Measurements from ENCODE around the gene COL21A1.

COL21A1 gene

GRCh38 chr6:56022678-56023077 lies 224.7 kb downstream of the COL21A1 start:
- Histone ChIP-seq H3K23ac (ENCODE audit: low read length in 2 of 2) (no peak overlapping the region), H3K14ac (ENCODE audit: low read length in 2 of 2) (no peak overlapping the region), H3K27ac (ENCODE audit: low read length, poor library complexity, severe bottlenecking) (no peak overlapping the region), H3K79me1 (replicated peaks; ENCODE audit: low read length, poor library complexity, severe bottlenecking) (no peaks in the 10 kb centered on the region), H3K27me3 (ENCODE audit: control insufficient read depth in 1 of 2, insufficient read depth in 1 of 2, low read length in 2 of 2) (no peaks in the 10 kb centered on the region), H3K9ac (ENCODE audit: low read length) (no peak overlapping the region), H2AK5ac (ENCODE audit: low read length, severe bottlenecking) (no peak overlapping the region), H3K9me3 (ENCODE audit: control insufficient read depth, low read length) (peaks cover 3% of the 10 kb centered on the region), H2BK5ac (ENCODE audit: low read depth, low read length, poor library complexity, severe bottlenecking) (no peak overlapping the region), H3K36me3 (ENCODE audit: control insufficient read depth in 1 of 2, insufficient read depth in 2 of 2, low read depth in 1 of 2, low read length in 2 of 2) (no peaks in the 10 kb centered on the region), H3K4ac (ENCODE audit: low read depth in 1 of 2, low read length in 2 of 2) (no peak overlapping the region), H4K91ac (ENCODE audit: low read length) (no peak overlapping the region), H2BK120ac (ENCODE audit: low read depth, low read length) (no peak overlapping the region), H4K8ac (ENCODE audit: low read length) (no peak overlapping the region), H2AFZ (ENCODE audit: low read depth, low read length) (no peak overlapping the region), H3K18ac (ENCODE audit: low read depth in 1 of 2, low read length in 2 of 2) (no peak overlapping the region), H2BK15ac (ENCODE audit: low read depth, poor library complexity, severe bottlenecking) (no peak overlapping the region), H3K4me1 (ENCODE audit: control insufficient read depth, insufficient read depth, low read depth, low read length) (no peaks in the 10 kb centered on the region), H3K4me3 (ENCODE audit: insufficient read depth in 1 of 2, low read depth in 1 of 2, low read length in 2 of 2) (no peak overlapping the region), H2BK12ac (ENCODE audit: low read length in 2 of 2) (no peak overlapping the region), H3K4me2 (ENCODE audit: low read length, poor library complexity, severe bottlenecking) (no peak overlapping the region)
- no peak for DNase-seq
- WGBS, result no CpG with 5 or more reads among the region's 1 CpG

DNA sequence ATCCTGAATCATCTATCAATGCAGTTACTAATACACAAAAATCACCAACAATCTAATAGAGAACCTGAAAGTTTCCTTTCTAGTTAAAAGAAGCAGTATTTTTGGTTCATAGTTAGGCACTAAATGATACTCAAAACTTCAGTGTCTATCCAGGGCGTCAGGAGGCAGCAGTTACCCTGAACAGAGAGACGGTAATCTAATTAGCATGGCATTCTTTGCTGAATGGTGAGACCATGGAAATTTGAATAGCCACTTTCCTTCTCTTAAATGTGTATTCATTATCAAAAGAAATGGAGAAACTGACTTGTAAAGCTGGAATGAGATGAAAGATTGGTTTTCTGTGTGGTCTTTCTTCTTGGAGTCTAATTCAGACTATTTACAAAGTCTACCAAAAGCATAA lies 225.4 kb downstream of the COL21A1 start:
- no peak for DNase-seq
- Histone ChIP-seq H3K4me1 (ENCODE audit: control insufficient read depth, insufficient read depth, low read depth, low read length) (no peaks in the 10 kb centered on the region), H3K23ac (ENCODE audit: low read length in 2 of 2) (no peak overlapping the region), H3K14ac (ENCODE audit: low read length in 2 of 2) (no peak overlapping the region), H3K27ac (ENCODE audit: low read length, poor library complexity, severe bottlenecking) (no peak overlapping the region), H4K91ac (ENCODE audit: low read length) (no peak overlapping the region), H3K9ac (ENCODE audit: low read length) (no peak overlapping the region), H3K9me3 (ENCODE audit: control insufficient read depth, low read length) (peaks cover 3% of the 10 kb centered on the region), H2BK120ac (ENCODE audit: low read depth, low read length) (no peak overlapping the region), H3K27me3 (ENCODE audit: control insufficient read depth in 1 of 2, insufficient read depth in 1 of 2, low read length in 2 of 2) (no peaks in the 10 kb centered on the region), H2AK5ac (ENCODE audit: low read length, severe bottlenecking) (no peak overlapping the region), H2BK12ac (ENCODE audit: low read length in 2 of 2) (no peak overlapping the region), H2BK15ac (ENCODE audit: low read depth, poor library complexity, severe bottlenecking) (no peak overlapping the region), H3K36me3 (ENCODE audit: control insufficient read depth in 1 of 2, insufficient read depth in 2 of 2, low read depth in 1 of 2, low read length in 2 of 2) (no peaks in the 10 kb centered on the region), H2AFZ (ENCODE audit: low read depth, low read length) (no peak overlapping the region), H2BK5ac (ENCODE audit: low read depth, low read length, poor library complexity, severe bottlenecking) (no peak overlapping the region), H3K4me2 (ENCODE audit: low read length, poor library complexity, severe bottlenecking) (no peak overlapping the region), H4K8ac (ENCODE audit: low read length) (no peak overlapping the region), H3K4me3 (ENCODE audit: insufficient read depth in 1 of 2, low read depth in 1 of 2, low read length in 2 of 2) (no peak overlapping the region), H3K79me1 (replicated peaks; ENCODE audit: low read length, poor library complexity, severe bottlenecking) (no peaks in the 10 kb centered on the region), H3K4ac (ENCODE audit: low read depth in 1 of 2, low read length in 2 of 2) (no peak overlapping the region), H3K18ac (ENCODE audit: low read depth in 1 of 2, low read length in 2 of 2) (no peak overlapping the region)
- WGBS, result 61% methylated on average over 2 of the region's 2 CpGs

DNA sequence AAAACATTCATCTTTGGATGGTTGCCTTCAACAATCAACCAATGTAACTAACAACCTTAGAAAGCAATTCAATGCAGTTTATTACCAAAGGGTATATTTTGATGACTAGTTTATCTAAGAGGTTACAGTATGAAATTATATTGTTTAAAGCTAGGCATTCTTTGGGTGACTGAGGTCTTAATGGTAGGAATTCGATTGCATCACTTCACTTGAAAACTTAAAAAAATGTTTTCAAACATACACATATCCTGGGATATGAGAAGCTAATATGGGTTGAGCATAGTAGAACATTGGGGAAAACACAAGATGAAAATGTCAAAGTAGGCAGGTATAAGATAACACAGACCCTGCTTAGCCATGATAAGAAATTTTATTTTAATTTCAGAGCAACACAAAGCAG lies 227.4 kb downstream of the COL21A1 start:
- no peaks in the 10 kb centered on the region for H3K27me3 ChIP-seq (ENCODE audit: control insufficient read depth in 1 of 2, insufficient read depth in 1 of 2, low read length in 2 of 2)
- H2AFZ ChIP-seq (ENCODE audit: low read depth, low read length), result no peak overlapping the region
- H3K27ac ChIP-seq (ENCODE audit: low read length, poor library complexity, severe bottlenecking), result no peak overlapping the region
- H3K4me3 ChIP-seq (ENCODE audit: insufficient read depth in 1 of 2, low read depth in 1 of 2, low read length in 2 of 2), result no peak overlapping the region
- H2BK5ac ChIP-seq (ENCODE audit: low read depth, low read length, poor library complexity, severe bottlenecking), result no peak overlapping the region
- WGBS, result no CpG with 5 or more reads among the region's 1 CpG
- H2AK5ac ChIP-seq (ENCODE audit: low read length, severe bottlenecking), result no peak overlapping the region
- H3K14ac ChIP-seq (ENCODE audit: low read length in 2 of 2), result no peak overlapping the region
- no peaks in the 10 kb centered on the region for H3K36me3 ChIP-seq (ENCODE audit: control insufficient read depth in 1 of 2, insufficient read depth in 2 of 2, low read depth in 1 of 2, low read length in 2 of 2)
- no peaks in the 10 kb centered on the region for H3K79me1 ChIP-seq (replicated peaks; ENCODE audit: low read length, poor library complexity, severe bottlenecking)
- H4K8ac ChIP-seq (ENCODE audit: low read length), result no peak overlapping the region
- H3K4me2 ChIP-seq (ENCODE audit: low read length, poor library complexity, severe bottlenecking), result no peak overlapping the region
- peaks cover 3% of the 10 kb centered on the region for H3K9me3 ChIP-seq (ENCODE audit: control insufficient read depth, low read length)
- no peaks in the 10 kb centered on the region for H3K4me1 ChIP-seq (ENCODE audit: control insufficient read depth, insufficient read depth, low read depth, low read length)
- no peak overlapping the region for H3K23ac ChIP-seq (ENCODE audit: low read length in 2 of 2)
- no peak for DNase-seq
- no peak overlapping the region for H2BK12ac ChIP-seq (ENCODE audit: low read length in 2 of 2)
- no peak overlapping the region for H2BK15ac ChIP-seq (ENCODE audit: low read depth, poor library complexity, severe bottlenecking)
- no peak overlapping the region for H2BK120ac ChIP-seq (ENCODE audit: low read depth, low read length)
- no peak overlapping the region for H3K4ac ChIP-seq (ENCODE audit: low read depth in 1 of 2, low read length in 2 of 2)
- H3K18ac ChIP-seq (ENCODE audit: low read depth in 1 of 2, low read length in 2 of 2), result no peak overlapping the region
- no peak overlapping the region for H4K91ac ChIP-seq (ENCODE audit: low read length)
- no peak overlapping the region for H3K9ac ChIP-seq (ENCODE audit: low read length)

DNA sequence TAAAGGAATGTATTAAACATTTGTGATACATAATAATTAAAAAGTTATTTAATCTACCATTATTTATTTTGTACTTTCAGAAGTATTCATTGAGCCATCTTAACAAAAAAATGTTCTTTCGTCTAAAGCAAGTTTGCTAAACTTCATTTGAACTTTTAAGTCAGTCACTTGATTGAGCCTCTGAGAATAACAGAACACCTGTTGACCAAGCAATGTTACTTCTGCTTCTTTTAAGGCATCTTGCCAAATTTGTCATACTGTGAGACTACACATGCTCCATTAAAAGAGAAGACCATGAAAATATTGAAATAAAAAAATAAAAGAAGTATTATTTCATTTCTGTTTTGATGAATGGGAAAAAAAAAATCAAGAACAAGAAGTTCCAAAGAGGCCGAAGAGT lies 230.2 kb downstream of the COL21A1 start:
- Histone ChIP-seq H2AK5ac (ENCODE audit: low read length, severe bottlenecking) (no peak overlapping the region), H3K4me2 (ENCODE audit: low read length, poor library complexity, severe bottlenecking) (no peak overlapping the region), H4K8ac (ENCODE audit: low read length) (no peak overlapping the region), H4K91ac (ENCODE audit: low read length) (no peak overlapping the region), H2BK120ac (ENCODE audit: low read depth, low read length) (no peak overlapping the region), H3K4ac (ENCODE audit: low read depth in 1 of 2, low read length in 2 of 2) (no peak overlapping the region), H2AFZ (ENCODE audit: low read depth, low read length) (no peak overlapping the region), H3K23ac (ENCODE audit: low read length in 2 of 2) (no peak overlapping the region), H3K9me3 (ENCODE audit: control insufficient read depth, low read length) (peaks cover 3% of the 10 kb centered on the region), H3K4me1 (ENCODE audit: control insufficient read depth, insufficient read depth, low read depth, low read length) (no peaks in the 10 kb centered on the region), H3K14ac (ENCODE audit: low read length in 2 of 2) (no peak overlapping the region), H3K79me1 (replicated peaks; ENCODE audit: low read length, poor library complexity, severe bottlenecking) (no peaks in the 10 kb centered on the region), H3K27ac (ENCODE audit: low read length, poor library complexity, severe bottlenecking) (no peak overlapping the region), H3K4me3 (ENCODE audit: insufficient read depth in 1 of 2, low read depth in 1 of 2, low read length in 2 of 2) (no peak overlapping the region), H3K9ac (ENCODE audit: low read length) (no peak overlapping the region), H2BK5ac (ENCODE audit: low read depth, low read length, poor library complexity, severe bottlenecking) (no peak overlapping the region), H3K27me3 (ENCODE audit: control insufficient read depth in 1 of 2, insufficient read depth in 1 of 2, low read length in 2 of 2) (no peaks in the 10 kb centered on the region), H3K36me3 (ENCODE audit: control insufficient read depth in 1 of 2, insufficient read depth in 2 of 2, low read depth in 1 of 2, low read length in 2 of 2) (no peaks in the 10 kb centered on the region), H2BK12ac (ENCODE audit: low read length in 2 of 2) (no peak overlapping the region), H2BK15ac (ENCODE audit: low read depth, poor library complexity, severe bottlenecking) (no peak overlapping the region), H3K18ac (ENCODE audit: low read depth in 1 of 2, low read length in 2 of 2) (no peak overlapping the region)
- WGBS, result 98% methylated on average over 1 of the region's 2 CpGs
- DNase-seq, result no peak
